ENCODE data around the gene SPDYE17. TPM values are rescaled to one million over a fixed set of nuclear protein-coding genes. Genes with fewer than 3 reads are reported as not detected.
"Not testable (repeated sequence)": the region's sequence is repeated elsewhere in the genome, so short reads cannot be mapped to it uniquely, and the experiment has no call there.

Gene SPDYE17
- total RNA-seq, 1 donor from 2014 or later: not detected

DNA sequence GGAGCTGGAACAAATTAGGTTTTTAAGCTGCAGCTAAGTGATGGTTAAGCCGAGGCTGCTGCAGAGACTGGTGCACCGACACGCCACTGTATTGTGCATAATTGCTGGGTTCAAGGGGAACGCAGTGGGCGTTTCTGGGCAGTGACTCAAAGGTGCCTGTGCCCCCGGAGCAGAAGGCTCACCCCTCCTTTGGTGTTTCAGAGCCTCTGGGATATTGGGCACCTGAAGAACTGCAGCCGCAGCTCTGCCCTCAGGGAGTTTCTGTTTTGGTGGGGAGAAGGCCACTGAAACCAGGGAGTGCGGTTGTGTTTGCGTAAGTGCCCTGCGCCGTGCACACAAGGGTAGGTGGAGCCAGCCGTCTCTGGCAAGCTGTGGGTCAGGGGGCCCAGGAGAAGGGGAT is 57.8 kb downstream of the SPDYE17 start:
- H3K9ac ChIP-seq (ENCODE audit: low read depth in 1 of 3, low read length in 3 of 3); H3K27ac ChIP-seq (ENCODE audit: low read depth, low read length); H3K27me3 ChIP-seq (ENCODE audit: control insufficient read depth in 3 of 3, insufficient read depth in 3 of 3, low read length in 3 of 3); H3K4me1 ChIP-seq (ENCODE audit: control insufficient read depth in 3 of 3, insufficient read depth in 3 of 3, low read length in 3 of 3); H3K4me3 ChIP-seq (ENCODE audit: low read length in 3 of 3); H3K9me3 ChIP-seq (ENCODE audit: control insufficient read depth in 3 of 3, low read length in 3 of 3); H3K36me3 ChIP-seq (ENCODE audit: control insufficient read depth in 3 of 3, insufficient read depth in 3 of 3, low read length in 3 of 3): not testable (repeated sequence)

DNA sequence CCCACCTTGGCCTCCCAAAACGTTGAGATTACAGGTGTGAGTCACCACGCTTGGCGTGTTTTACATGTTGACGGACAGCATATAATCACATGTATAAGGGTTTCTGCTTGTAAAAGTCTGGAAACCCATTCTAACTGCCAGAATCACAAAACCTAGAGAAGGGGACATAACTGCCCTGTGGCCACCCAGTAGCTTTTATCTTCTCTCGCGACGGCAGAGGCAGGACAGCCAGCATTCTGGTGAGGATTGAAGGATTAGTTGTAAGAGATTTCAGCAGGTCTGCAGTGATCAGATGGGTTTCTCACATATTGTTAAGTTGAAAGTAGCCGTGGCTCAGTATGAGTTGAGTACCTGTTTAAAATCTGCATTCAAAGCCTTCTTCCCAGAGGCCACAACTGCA is 59.8 kb downstream of the SPDYE17 start:
- not testable (repeated sequence) for H3K9me3 ChIP-seq (ENCODE audit: control insufficient read depth in 3 of 3, low read length in 3 of 3); H3K9ac ChIP-seq (ENCODE audit: low read depth in 1 of 3, low read length in 3 of 3); H3K4me3 ChIP-seq (ENCODE audit: low read length in 3 of 3); H3K27me3 ChIP-seq (ENCODE audit: control insufficient read depth in 3 of 3, insufficient read depth in 3 of 3, low read length in 3 of 3); H3K36me3 ChIP-seq (ENCODE audit: control insufficient read depth in 3 of 3, insufficient read depth in 3 of 3, low read length in 3 of 3); H3K4me1 ChIP-seq (ENCODE audit: control insufficient read depth in 3 of 3, insufficient read depth in 3 of 3, low read length in 3 of 3); H3K27ac ChIP-seq (ENCODE audit: low read depth, low read length)

Small RNAs within 50 kb of the gene (small RNA-seq; reads per million reads assigned to genes)
- gene RF00019: not detected

Other genes with a start within 250 kb of the SPDYE17 start
- not detected for gene SPDYE18, start 30.2 kb upstream of the SPDYE17 start, total RNA-seq
- 16.7 TPM for gene CCDC146, start 90.3 kb upstream of the SPDYE17 start, total RNA-seq
- 32.4 TPM for gene FGL2, start 167.5 kb upstream of the SPDYE17 start, total RNA-seq